Measurements from ENCODE around the gene WWTR1.

Gene WWTR1

DNA sequence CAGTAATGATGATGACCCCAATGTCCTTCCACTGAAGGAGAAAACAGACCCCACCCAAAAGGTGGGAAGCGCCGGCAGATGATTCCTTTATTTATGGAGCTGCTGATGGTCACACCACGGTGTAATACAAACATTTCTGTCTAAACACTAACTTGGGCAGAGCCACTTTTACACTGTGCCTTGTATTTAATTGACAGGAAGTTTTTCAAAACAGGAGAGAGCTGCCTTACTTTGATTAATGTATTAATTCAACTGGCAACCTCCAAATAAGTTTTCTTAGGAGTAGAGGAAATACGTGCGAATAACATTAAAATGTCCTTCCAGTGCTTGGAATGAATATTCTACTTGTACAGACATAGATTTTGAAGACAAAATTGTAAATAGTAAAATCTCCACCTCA lies 70.4 kb downstream of the WWTR1 start:
- H3K27ac Mint-ChIP-seq, result peak overlapping the region; percentile 20 to 88 (median 48)
- no peaks in the 10 kb centered on the region for H3K9me3 Mint-ChIP-seq
- TF ChIP-seq CTCF (IDR thresholded peaks at IDR 0.05; ENCODE audit: unreplicated experiment in 3 of 3), result no peak
- H3K27me3 Mint-ChIP-seq (ENCODE audit: low read depth), result no peaks in the 10 kb centered on the region
- no peak overlapping the region for H3K4me3 Mint-ChIP-seq
- H3K36me3 Mint-ChIP-seq (ENCODE audit: low read depth), result no peaks in the 10 kb centered on the region
- peaks cover 72% of the 10 kb centered on the region for H3K4me1 Mint-ChIP-seq

DNA sequence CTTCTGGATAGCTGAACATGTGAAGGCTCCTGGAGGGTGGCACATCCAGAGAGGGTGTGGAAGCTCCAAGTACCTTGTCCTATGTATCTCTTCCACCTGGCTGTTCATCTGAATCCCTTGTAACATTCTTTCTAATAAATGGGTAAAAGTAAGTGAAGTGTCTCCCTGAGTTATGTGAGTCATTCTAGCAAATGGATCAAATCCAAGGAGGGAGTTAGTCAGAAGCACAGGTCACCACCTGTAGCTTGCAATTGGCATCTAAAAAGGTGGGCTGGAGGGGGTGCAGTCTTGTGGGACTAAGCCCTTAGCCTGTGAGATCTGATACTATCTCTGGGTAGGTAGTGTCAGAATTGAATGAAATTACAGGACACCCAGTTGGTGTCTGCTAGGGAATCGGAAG lies 71.0 kb downstream of the WWTR1 start:
- Mint-ChIP-seq H3K36me3 (ENCODE audit: low read depth) (no peaks in the 10 kb centered on the region), H3K9me3 (no peaks in the 10 kb centered on the region), H3K4me3 (no peak overlapping the region), H3K27me3 (ENCODE audit: low read depth) (no peaks in the 10 kb centered on the region), H3K4me1 (peaks cover 72% of the 10 kb centered on the region), H3K27ac (peak overlapping the region; percentile 7 to 88 (median 36))
- no peak for TF ChIP-seq CTCF (IDR thresholded peaks at IDR 0.05; ENCODE audit: unreplicated experiment in 3 of 3)

DNA sequence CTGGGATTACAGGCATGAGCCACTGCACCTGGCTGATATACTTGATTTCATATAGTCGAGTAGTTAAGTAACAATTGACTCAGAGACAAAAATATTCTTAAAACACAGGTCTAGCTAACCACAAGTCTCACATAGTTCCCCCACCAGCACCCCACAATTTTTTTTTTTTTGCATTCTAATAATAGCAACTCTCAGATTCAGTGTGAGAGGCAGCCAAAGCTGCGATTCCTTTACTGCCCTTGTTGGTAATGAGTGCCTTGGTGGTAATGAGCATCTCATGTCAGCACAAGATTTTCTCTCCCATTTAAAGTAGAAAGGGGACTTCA lies 72.5 kb downstream of the WWTR1 start:
- no peak overlapping the region for H3K4me3 Mint-ChIP-seq
- H3K36me3 Mint-ChIP-seq (ENCODE audit: low read depth), result no peaks in the 10 kb centered on the region
- no peaks in the 10 kb centered on the region for H3K9me3 Mint-ChIP-seq
- H3K27ac Mint-ChIP-seq, result no peak overlapping the region
- peaks cover 78% of the 10 kb centered on the region for H3K4me1 Mint-ChIP-seq
- no peaks in the 10 kb centered on the region for H3K27me3 Mint-ChIP-seq (ENCODE audit: low read depth)
- no peak for TF ChIP-seq CTCF (IDR thresholded peaks at IDR 0.05; ENCODE audit: unreplicated experiment in 3 of 3)

DNA sequence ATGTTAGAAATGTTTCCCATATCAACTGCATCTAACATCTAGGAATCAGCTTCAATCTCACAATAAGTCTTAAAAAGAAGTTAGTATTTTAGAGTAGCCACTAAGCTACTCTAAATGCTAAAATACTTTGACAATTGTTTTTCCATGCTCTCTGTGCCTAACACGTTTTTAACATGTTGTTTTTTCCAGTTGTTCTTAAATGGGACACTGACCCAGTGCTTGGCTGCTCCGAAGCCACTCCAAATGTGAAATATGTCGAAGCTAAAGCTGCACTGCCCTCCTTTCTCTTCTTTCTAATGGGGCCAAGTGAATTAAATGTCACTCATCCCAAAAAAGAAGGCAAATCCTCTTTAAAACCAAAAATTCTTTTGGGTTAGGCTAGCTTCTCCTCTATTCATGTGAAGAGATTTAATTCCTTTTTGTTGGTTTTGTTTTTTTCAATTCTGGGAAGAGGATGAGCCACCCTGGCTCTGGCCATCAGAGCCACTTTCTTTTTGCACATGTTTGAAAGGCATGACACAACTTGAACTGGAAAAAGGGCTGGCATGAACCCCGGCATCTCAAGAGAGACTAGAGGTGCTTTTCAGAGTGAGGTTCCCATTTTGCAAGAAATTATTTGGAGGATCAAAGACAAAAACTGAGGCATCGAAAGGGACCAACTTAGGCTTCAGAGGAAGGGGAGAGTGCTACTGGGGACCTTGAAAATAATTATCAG lies 73.7 kb downstream of the WWTR1 start:
- Mint-ChIP-seq H3K9me3 (no peaks in the 10 kb centered on the region), H3K4me1 (peaks cover 86% of the 10 kb centered on the region), H3K36me3 (ENCODE audit: low read depth) (no peaks in the 10 kb centered on the region), H3K27me3 (ENCODE audit: low read depth) (no peaks in the 10 kb centered on the region), H3K4me3 (no peak overlapping the region), H3K27ac (peak overlapping the region in 2 of 3 experiments; percentile 57 to 74)
- TF ChIP-seq CTCF (IDR thresholded peaks at IDR 0.05; ENCODE audit: unreplicated experiment in 3 of 3), result no peak

DNA sequence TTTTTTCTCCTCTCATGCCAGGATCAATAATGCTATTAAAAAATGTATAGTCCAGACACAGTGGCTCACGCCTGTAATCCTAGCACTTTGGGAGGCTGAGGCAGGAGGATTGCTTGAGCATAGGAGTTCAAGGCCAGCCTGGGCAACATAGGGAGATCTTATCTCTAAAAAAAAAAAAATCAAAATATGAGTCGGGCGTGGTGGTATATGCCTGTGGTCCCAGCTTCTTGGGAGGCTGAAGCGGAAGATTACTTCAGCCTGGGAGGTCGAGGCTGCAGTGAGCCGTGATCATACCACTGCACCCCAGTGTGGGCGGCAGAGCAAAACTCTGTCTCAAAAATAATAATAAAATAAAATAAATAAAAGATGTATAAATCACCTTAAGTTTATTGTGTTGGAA lies 75.4 kb downstream of the WWTR1 start:
- no peak for TF ChIP-seq CTCF (IDR thresholded peaks at IDR 0.05; ENCODE audit: unreplicated experiment in 3 of 3)
- peak overlapping the region in 2 of 3 experiments; percentile 61 to 90 for H3K27ac Mint-ChIP-seq
- H3K27me3 Mint-ChIP-seq (ENCODE audit: low read depth), result no peaks in the 10 kb centered on the region
- no peaks in the 10 kb centered on the region for H3K9me3 Mint-ChIP-seq
- H3K36me3 Mint-ChIP-seq (ENCODE audit: low read depth), result no peaks in the 10 kb centered on the region
- peaks cover 86% of the 10 kb centered on the region for H3K4me1 Mint-ChIP-seq
- H3K4me3 Mint-ChIP-seq, result no peak overlapping the region

DNA sequence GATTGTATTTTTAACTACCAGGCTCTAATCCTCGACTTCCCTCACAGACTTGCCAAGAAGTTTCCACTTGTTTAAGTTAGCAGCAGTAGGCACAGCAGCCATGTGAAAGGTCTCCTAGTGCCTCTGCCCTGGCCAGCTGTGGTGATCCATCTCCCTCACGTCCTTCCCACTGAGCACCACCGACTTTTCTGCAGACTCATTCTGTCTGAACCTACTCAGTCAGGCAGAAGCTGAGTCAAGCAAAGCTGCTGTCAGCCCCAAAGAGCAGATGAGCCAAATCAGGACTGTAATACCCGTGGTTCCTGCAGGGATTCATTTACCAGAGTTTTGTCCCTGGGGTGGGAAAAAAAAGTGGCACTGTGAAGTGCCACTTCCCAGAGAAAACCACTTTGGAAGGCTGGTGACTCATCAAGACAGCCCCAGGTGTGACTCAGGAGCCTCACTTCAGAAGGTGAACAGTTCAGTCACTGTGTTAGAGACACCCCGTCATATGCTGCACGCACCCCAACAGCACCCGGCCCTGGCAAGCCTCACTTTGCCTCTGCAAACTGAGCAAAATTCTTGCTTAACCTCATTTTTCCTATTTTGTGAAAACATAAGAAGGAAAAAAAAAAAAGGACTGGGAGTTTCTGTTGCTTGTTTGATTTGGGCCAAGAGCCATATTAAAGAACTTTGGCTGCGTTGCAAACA lies 76.0 kb downstream of the WWTR1 start:
- Mint-ChIP-seq H3K36me3 (ENCODE audit: low read depth) (no peaks in the 10 kb centered on the region), H3K9me3 (no peaks in the 10 kb centered on the region), H3K27ac (peak overlapping the region; percentile 47 to 90 (median 61)), H3K4me1 (peaks cover 84% of the 10 kb centered on the region), H3K4me3 (peak overlapping the region in 2 of 3 experiments; percentile 6 to 46), H3K27me3 (ENCODE audit: low read depth) (no peaks in the 10 kb centered on the region)
- TF ChIP-seq CTCF (IDR thresholded peaks at IDR 0.05; ENCODE audit: unreplicated experiment in 3 of 3), result no peak

All from nephron (organoid).